HFFc6 (cell line): Measurements from ENCODE around the gene C2orf72. TPM values are rescaled to one million over a fixed set of nuclear protein-coding genes. Genes with fewer than 3 reads are reported as not detected.

Experiments used
- DNase-seq: peaks from one replicate; pipeline ENCODE4 v3.0.0-alpha.2; 2018
- H3K27ac Mint-ChIP-seq: 2 replicates; pipeline ENCODE4 v1.8.0; 2020; ENCODE audit warnings: mild to moderate bottlenecking, mixed read lengths
- H3K27me3 Mint-ChIP-seq: 2 replicates; pipeline ENCODE4 v1.8.0; 2021; ENCODE audit warnings: mild to moderate bottlenecking, moderate library complexity, mixed read lengths; ENCODE audit not compliant: insufficient read depth
- H3K36me3 Mint-ChIP-seq: 2 replicates; pipeline ENCODE4 v1.8.0; 2021; ENCODE audit warnings: low read depth, mixed read lengths
- H3K4me1 Mint-ChIP-seq: 2 replicates; pipeline ENCODE4 v1.8.0; 2020; ENCODE audit warnings: low read depth, mixed read lengths
- H3K4me3 Mint-ChIP-seq: 2 replicates; pipeline ENCODE4 v1.8.0; 2020; ENCODE audit warnings: mild to moderate bottlenecking, moderate library complexity, mixed read lengths
- H3K9me3 Mint-ChIP-seq: 2 replicates; pipeline ENCODE4 v1.8.0; 2020; ENCODE audit warnings: mild to moderate bottlenecking, mixed read lengths
- CTCF ChIP-seq: fragments of 200-600 bp; sonication (generic); IDR thresholded peaks from 2 replicates; pipeline ENCODE4 v1.5.0; 2021; ENCODE audit warnings: antibody characterized with exemption, mild to moderate bottlenecking
- total RNA-seq, 6 experiments: library from RNA; stranded (reverse); fragmentation: NEBNext Ultra II Directional; extraction: Animal tissue kit (Norgen Biotek cat#: 25700); gene quantifications; 2 replicates in 1 of 6; 3 replicates in 5 of 6; pipeline ENCODE4 v1.2.3, GENCODE V29; 2021

C2orf72 gene
- total RNA-seq, 6 experiments from 2014 or later, result not detected

DNA sequence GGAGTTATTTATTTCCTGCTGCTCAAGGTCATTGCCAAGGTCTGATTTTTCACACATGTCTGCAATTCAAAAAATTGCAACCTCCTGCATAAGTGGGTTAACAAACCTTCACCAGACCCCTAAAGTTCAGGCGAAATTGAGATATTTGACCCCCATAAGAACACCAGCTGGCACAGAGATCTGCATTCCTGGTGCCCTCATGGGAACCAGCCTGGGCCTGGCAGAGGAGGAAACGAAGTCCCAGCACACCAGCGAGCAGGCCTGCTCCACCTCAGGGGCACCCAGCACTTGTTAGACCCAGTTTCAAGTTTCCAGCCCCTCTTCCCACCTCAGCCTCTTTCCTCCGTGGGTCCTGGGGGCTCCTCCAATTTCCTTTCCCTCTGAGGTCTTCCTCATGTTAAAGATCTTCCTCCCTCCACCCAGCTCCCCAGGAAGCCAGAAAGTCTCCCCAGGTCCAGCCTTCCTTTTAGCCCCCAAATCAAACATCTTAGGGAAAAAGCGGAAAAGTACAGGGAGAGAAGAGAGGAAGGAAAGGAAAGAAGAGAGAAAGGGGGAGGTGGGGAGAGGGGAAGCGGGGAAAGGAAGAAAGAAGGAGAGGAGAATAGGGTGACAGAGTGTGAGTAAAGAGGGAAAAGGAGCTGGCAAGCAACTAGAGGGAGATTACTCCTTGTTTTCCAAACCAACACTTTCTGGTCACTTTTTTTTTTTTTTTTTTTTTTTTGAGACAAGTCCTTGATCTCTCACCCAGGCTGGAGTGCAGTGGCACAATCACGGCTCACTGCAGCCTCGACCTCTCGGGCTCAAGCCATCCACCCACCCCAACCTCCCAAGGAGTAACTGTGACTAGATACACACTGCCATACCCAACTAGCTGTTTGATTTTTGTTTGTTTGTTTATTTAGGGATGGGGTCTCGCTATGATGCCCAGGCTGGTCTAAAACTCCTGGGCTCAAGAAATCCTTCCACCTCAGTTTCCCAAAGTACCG lies 3.9 kb upstream of the C2orf72 start:
- TF ChIP-seq CTCF, result no peak
- DNase-seq, result no peak
- Mint-ChIP-seq H3K36me3 (no peaks in the 10 kb centered on the region), H3K4me3 (no peak overlapping the region), H3K27ac (no peak overlapping the region), H3K4me1 (no peaks in the 10 kb centered on the region), H3K27me3 (peaks cover 29% of the 10 kb centered on the region), H3K9me3 (no peaks in the 10 kb centered on the region)

DNA sequence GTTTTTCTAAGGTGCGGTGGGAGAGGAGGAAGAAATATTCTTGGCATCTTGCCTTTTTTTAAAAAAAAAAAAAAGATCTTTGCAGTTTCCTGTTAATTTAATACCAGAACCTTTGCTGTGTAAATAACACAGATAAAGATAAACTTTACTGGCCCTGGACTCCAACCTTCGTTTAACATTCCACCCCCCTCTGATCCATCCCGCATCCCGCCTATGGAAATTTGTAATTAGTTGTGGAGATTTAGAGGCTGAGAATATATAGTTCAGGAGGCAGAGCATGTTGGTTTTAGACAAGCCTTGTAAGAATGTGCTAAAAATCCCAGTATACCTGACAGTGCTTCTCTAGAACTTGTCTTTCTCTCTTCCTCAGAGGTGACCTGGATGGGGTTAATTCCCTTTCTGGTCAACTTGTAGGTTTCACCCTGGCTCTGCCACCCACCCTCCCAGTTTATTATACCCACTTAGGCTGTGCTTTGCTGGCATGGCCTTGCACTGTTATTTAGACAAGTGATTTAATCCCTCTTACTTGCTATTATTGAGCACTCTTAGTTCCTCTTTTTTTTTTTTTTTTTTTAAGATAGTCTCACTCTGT lies 2.9 kb upstream of the C2orf72 start:
- Mint-ChIP-seq H3K36me3 (no peaks in the 10 kb centered on the region), H3K27ac (no peak overlapping the region), H3K27me3 (peaks cover 32% of the 10 kb centered on the region), H3K4me1 (no peaks in the 10 kb centered on the region), H3K4me3 (no peak overlapping the region), H3K9me3 (no peaks in the 10 kb centered on the region)
- no peak for DNase-seq
- no peak for TF ChIP-seq CTCF

GRCh38 chr2:231036131-231036530 lies 1.2 kb upstream of the C2orf72 start:
- TF ChIP-seq CTCF, result no peak
- Mint-ChIP-seq H3K4me1 (no peaks in the 10 kb centered on the region), H3K27ac (no peak overlapping the region), H3K27me3 (peaks cover 36% of the 10 kb centered on the region), H3K36me3 (no peaks in the 10 kb centered on the region), H3K9me3 (no peaks in the 10 kb centered on the region), H3K4me3 (no peak overlapping the region)
- no peak for DNase-seq

- no peak for DNase-seq
- no peaks in the 10 kb centered on the region for H3K4me1 Mint-ChIP-seq
- TF ChIP-seq CTCF, result no peak
- no peaks in the 10 kb centered on the region for H3K9me3 Mint-ChIP-seq
- no peak overlapping the region for H3K4me3 Mint-ChIP-seq
- H3K27me3 Mint-ChIP-seq, result peaks cover 40% of the 10 kb centered on the region
- no peak overlapping the region for H3K27ac Mint-ChIP-seq
- H3K36me3 Mint-ChIP-seq, result no peaks in the 10 kb centered on the region
Observed at GRCh38 chr2:231036578-231037106, 681 bp upstream of the C2orf72 start.

DNA sequence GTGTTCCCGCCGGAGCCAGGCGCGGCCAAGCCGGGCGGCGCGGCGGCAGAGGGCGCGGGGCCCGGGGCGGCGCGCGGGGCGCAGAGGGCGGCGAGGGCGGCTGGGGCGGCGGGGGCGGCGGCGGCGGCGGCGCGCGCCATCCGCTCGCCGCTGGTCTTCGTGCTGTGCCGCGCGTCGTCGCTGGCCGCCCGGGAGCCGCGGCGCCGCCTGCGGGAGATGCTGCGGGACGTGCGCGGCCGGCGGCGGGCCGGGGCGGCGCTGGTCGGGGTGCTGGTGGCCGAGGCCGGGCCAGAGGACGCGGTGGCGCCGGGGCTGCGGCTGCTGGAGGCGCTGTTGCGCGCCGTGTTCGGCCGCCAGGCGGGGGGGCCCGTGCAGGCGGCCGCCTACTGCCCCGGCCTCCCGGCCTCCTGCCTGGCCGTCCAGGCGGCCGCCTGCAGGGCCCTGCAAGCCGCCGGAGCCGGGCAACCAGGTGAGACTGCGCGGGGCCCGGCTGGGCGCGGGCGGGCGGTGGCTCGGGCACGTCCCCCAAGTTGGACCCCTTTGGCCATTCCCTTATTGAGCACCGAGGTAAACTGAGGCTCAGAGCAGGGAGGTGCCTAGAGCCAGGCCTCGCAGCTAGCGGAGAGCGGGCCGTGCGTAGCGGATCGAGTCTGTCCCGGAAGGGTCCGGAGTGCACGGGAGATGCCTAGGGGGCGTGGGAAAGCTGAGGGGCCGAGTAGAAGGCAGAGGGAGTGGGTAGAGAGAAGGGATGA lies 584 bp downstream of the C2orf72 start:
- TF ChIP-seq CTCF, result no peak
- Mint-ChIP-seq H3K9me3 (no peaks in the 10 kb centered on the region), H3K36me3 (no peaks in the 10 kb centered on the region), H3K4me1 (no peaks in the 10 kb centered on the region), H3K27ac (no peak overlapping the region), H3K27me3 (peaks cover 39% of the 10 kb centered on the region), H3K4me3 (no peak overlapping the region)
- DNase-seq, result no peak
